HFFc6 (cell line): ENCODE measurements around the gene SLC6A13. TPM values are rescaled to one million over a fixed set of nuclear protein-coding genes. Genes with fewer than 3 reads are reported as not detected.
A peak's percentile ranks its signal among the peaks of the same experiment; 100 is the strongest.

Source experiments
- DNase-seq: peaks from one replicate; pipeline ENCODE4 v3.0.0-alpha.2; 2018
- H3K27ac Mint-ChIP-seq: 2 replicates; pipeline ENCODE4 v1.8.0; 2020; ENCODE audit warnings: mild to moderate bottlenecking, mixed read lengths
- H3K27me3 Mint-ChIP-seq: 2 replicates; pipeline ENCODE4 v1.8.0; 2021; ENCODE audit warnings: mild to moderate bottlenecking, moderate library complexity, mixed read lengths; ENCODE audit not compliant: insufficient read depth
- H3K36me3 Mint-ChIP-seq: 2 replicates; pipeline ENCODE4 v1.8.0; 2021; ENCODE audit warnings: low read depth, mixed read lengths
- H3K4me1 Mint-ChIP-seq: 2 replicates; pipeline ENCODE4 v1.8.0; 2020; ENCODE audit warnings: low read depth, mixed read lengths
- H3K4me3 Mint-ChIP-seq: 2 replicates; pipeline ENCODE4 v1.8.0; 2020; ENCODE audit warnings: mild to moderate bottlenecking, moderate library complexity, mixed read lengths
- H3K9me3 Mint-ChIP-seq: 2 replicates; pipeline ENCODE4 v1.8.0; 2020; ENCODE audit warnings: mild to moderate bottlenecking, mixed read lengths
- CTCF ChIP-seq: fragments of 200-600 bp; sonication (generic); IDR thresholded peaks from 2 replicates; pipeline ENCODE4 v1.5.0; 2021; ENCODE audit warnings: antibody characterized with exemption, mild to moderate bottlenecking
- total RNA-seq, 6 experiments: library from RNA; stranded (reverse); fragmentation: NEBNext Ultra II Directional; extraction: Animal tissue kit (Norgen Biotek cat#: 25700); gene quantifications; 2 replicates in 1 of 6; 3 replicates in 5 of 6; pipeline ENCODE4 v1.2.3, GENCODE V29; 2021

Gene SLC6A13
- total RNA-seq, 6 experiments from 2014 or later, result not detected

- Mint-ChIP-seq H3K27me3 (peaks cover 69% of the 10 kb centered on the region), H3K4me1 (no peaks in the 10 kb centered on the region), H3K9me3 (no peaks in the 10 kb centered on the region), H3K4me3 (no peak overlapping the region), H3K27ac (no peak overlapping the region), H3K36me3 (no peaks in the 10 kb centered on the region)
- no peak for TF ChIP-seq CTCF
- no peak for DNase-seq
Observed at GRCh38 chr12:224330-224729, 38.3 kb downstream of the SLC6A13 start.

GRCh38 chr12:223841-224240, 38.8 kb downstream of the SLC6A13 start:
- Mint-ChIP-seq H3K27ac (no peak overlapping the region), H3K36me3 (no peaks in the 10 kb centered on the region), H3K4me1 (no peaks in the 10 kb centered on the region), H3K27me3 (peaks cover 69% of the 10 kb centered on the region), H3K4me3 (no peak overlapping the region), H3K9me3 (no peaks in the 10 kb centered on the region)
- DNase-seq, result no peak
- no peak for TF ChIP-seq CTCF

- Mint-ChIP-seq H3K27ac (no peak overlapping the region), H3K36me3 (no peaks in the 10 kb centered on the region), H3K4me3 (no peak overlapping the region), H3K27me3 (peaks cover 58% of the 10 kb centered on the region), H3K9me3 (no peaks in the 10 kb centered on the region), H3K4me1 (no peaks in the 10 kb centered on the region)
- no peak for TF ChIP-seq CTCF
- no peak for DNase-seq
Observed at GRCh38 chr12:221736-222135, 40.9 kb downstream of the SLC6A13 start.

GRCh38 chr12:220946-221550, 41.6 kb downstream of the SLC6A13 start:
- no peak for TF ChIP-seq CTCF
- Mint-ChIP-seq H3K4me3 (no peak overlapping the region), H3K4me1 (no peaks in the 10 kb centered on the region), H3K36me3 (no peaks in the 10 kb centered on the region), H3K9me3 (no peaks in the 10 kb centered on the region), H3K27ac (no peak overlapping the region), H3K27me3 (peaks cover 51% of the 10 kb centered on the region)
- DNase-seq, result no peak

- TF ChIP-seq CTCF, result no peak
- Mint-ChIP-seq H3K9me3 (no peaks in the 10 kb centered on the region), H3K4me3 (no peak overlapping the region), H3K36me3 (no peaks in the 10 kb centered on the region), H3K4me1 (no peaks in the 10 kb centered on the region), H3K27me3 (peaks cover 51% of the 10 kb centered on the region), H3K27ac (no peak overlapping the region)
- DNase-seq, result no peak
Observed at GRCh38 chr12:220491-220890, 42.1 kb downstream of the SLC6A13 start.

- Mint-ChIP-seq H3K36me3 (no peaks in the 10 kb centered on the region), H3K27me3 (peaks cover 53% of the 10 kb centered on the region), H3K4me1 (no peaks in the 10 kb centered on the region), H3K9me3 (no peaks in the 10 kb centered on the region), H3K27ac (no peak overlapping the region), H3K4me3 (no peak overlapping the region)
- DNase-seq, result peak; percentile 64
- TF ChIP-seq CTCF, result peak; percentile 92
Observed at GRCh38 chr12:219891-220352, 42.7 kb downstream of the SLC6A13 start.
